NCI-H2029 (cell line): ENCODE results near the gene PEAK3.

Experiments
- DNase-seq: peaks from one replicate; lab custom pipeline; 2025; lab: John Stamatoyannopoulos, UW

Gene PEAK3

DNA sequence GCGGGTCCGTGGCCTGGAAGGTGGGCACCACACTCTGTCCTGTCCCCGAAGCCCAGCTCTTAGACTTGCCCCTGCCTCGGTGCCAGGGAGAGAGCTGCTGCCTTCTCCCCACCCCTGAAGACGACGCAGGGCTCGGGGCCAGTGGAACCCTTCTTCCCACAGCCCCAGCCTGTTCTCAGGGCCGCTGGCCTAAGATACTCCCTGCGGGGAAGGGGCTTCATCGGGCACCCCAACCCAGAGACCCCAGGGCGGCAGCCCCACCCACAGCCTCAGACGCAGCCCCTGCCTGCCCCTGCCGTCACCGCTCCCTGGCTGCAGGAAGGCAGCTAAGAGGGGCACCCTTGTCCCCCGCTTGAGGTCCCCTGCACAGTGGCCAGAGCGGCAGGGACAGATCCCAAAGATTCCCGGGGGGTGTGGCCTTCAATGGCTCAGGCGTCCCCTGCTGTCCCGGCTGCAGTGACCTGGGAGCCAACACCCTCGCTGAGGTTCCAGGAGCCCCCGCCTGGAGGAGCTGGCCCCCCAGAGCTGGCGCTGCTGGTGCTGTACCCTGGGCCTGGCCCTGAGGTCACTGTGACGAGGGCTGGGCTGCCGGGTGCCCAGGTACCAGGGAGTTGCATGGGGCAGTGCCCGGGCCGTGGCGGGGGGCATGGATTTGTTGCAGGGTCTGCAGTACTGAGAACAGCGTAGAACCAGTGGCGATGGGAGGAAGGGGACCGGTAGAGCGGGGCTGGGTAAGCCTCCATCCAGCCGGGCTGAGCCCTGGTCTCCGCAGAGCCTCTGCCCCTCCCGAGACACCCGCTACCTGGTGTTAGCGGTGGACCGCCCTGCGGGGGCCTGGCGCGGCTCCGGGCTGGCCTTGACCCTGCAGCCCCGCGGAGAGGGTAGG, 31.9 kb downstream of the PEAK3 start:
- DNase-seq = no peak

GRCh38 chr19:2249010-2249866, 32.7 kb downstream of the PEAK3 start, which contains the start of gene AMH:
AMH (plus strand) TSS chr19:2249323; CDS start chr19:2249333, 10 bp downstream.
- DNase-seq = no peak

- no peak for DNase-seq
Measured at GRCh38 chr19:2248136-2249009, 33.6 kb downstream of the PEAK3 start.

GRCh38 chr19:2247433-2248101, 34.4 kb downstream of the PEAK3 start:
- no peak for DNase-seq

DNA sequence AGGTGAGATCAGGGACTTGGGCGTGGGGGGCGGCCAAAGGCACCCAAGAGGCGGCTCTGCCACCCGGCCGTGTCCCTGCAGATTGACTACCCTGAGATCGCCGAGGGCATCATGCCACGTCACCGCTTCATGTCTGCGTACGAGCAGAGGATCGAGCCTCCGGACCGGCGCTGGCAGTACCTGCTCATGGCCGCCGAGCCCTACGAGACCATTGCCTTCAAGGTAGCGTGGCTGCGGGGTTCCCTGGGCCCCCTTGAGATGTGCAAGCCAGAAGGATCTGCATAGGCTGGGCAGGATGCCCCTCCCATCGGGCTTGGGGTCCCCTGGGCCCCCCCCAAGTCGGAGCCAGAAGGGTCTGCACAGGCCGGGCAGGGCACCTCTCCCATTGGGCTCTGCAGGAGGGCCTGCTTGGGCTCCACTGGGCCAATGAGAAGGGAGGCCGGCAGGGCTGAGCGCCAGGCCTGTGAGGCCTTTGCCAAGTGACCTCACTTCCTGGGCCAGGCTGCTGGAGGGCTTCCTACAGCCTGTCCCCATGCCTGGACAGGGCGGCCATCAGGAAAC, 35.1 kb downstream of the PEAK3 start:
- DNase-seq = no peak

DNA sequence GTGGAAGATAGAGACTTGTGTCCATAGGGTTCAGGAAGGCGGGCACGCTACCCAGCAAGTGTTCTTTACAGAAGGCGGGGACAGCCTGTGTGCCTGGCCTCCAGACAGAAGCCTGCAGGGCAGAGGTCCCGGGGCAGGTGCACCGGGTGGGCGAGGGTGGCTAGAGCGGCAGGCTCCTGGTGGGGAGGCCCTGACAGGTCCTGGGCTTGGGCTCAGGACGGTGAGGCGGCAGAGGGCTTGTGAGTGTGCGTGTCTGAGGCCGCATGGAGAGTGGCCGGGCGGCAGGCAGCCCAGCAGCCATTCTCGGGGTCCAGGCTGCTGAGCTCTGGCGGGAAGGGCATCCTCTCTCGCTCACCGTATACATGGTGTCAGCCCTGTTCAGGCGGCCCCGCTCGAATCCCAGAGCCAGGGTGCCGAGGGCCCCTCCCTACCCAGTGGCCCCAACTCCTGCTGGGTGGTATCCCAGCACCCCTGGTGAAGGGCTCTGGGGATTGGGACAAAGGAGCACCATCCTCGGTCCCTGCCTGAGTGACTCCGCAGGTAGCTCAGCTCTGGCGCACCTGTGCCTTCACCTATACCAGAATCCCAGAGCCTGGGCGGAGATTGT, 35.9 kb downstream of the PEAK3 start:
- DNase-seq = no peak

DNA sequence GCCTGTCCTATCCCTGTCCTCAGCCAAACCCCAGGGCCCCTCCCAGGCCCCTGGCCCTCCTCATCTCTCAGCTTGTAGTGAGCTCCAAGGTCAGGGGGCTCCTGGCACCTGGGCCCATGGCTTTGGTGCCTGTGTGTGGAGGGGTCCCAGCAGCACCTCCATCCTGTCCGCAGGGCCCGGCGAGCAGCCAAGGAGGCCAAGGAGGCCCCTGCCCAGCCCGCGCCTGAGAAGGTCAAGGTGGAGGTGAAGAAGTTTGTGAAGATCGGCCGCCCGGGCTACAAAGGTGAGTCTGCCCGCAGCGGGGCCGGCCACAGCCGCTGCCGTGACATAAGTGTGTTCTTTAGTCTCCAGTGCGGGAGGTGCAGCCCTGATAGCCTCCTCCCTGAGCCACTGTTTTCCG, 36.7 kb downstream of the PEAK3 start:
- DNase-seq = no peak

- no peak for DNase-seq
Measured at GRCh38 chr19:2244486-2244885, 37.5 kb downstream of the PEAK3 start.

- no peak for DNase-seq
Measured at GRCh38 chr19:2244125-2244411, 37.9 kb downstream of the PEAK3 start.

- no peak for DNase-seq
Measured at GRCh38 chr19:2243274-2244124, 38.5 kb downstream of the PEAK3 start.

DNA sequence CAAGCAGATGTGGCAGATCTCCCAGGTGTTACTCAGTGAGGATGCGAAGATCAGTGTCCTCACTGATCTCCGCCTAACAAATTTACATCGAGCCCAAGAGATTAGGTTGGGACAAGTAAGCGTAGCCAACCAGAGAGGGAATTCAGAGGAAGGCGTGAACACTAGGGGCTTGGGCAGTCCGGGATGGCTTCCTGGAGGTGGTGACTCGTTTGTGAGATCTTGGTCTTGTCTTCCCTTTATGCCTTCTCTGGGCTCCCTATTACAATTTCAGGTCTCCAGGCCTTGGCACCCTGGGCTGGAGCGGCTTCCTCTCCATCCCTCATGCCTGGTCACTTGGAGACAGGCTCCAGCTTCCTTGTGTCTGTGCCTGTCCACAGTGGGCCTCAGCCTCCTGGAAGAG, 39.2 kb downstream of the PEAK3 start:
- no peak for DNase-seq

GRCh38 chr19:2242092-2242537, 39.9 kb downstream of the PEAK3 start:
- DNase-seq = no peak

- no peak for DNase-seq
Measured at GRCh38 chr19:2240881-2241760, 40.9 kb downstream of the PEAK3 start.

- DNase-seq = no peak
Measured at GRCh38 chr19:2239771-2240770, 41.9 kb downstream of the PEAK3 start.

DNA sequence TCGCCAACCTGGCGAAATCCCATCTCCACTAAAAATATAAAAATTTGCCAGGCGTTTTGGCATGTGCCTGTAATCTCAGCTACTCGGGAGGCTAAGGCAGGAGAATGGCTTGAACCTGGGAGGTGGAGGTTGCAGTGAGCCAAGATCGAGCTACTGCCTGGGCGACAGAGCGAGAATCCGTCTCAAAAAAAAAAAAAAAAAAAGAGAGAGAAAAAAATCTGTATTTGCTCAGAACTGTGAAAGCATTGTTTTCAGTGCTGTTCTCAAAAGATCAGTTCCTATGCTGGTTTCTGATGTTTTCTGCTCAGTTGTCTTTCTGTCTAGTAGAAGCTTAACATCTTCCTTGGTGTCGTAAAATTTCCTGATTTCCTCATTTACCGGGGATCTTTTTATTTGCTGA, 42.8 kb downstream of the PEAK3 start:
- no peak for DNase-seq

- DNase-seq = no peak
Measured at GRCh38 chr19:2237869-2238153, 44.2 kb downstream of the PEAK3 start.

- no peak for DNase-seq
Measured at GRCh38 chr19:2237051-2237868, 44.7 kb downstream of the PEAK3 start.
